Effector memory CD4-positive, alpha-beta T cell (primary cell): ENCODE measurements around the gene UBASH3B.

ENCODE experiments used
- DNase-seq, 3 donors: peaks; one replicate each; pipeline ENCODE4 v3.0.0-alpha.2; 2020
- H3K27ac ChIP-seq: 2 replicates; pipeline ENCODE4 v1.7.0; 2013; ENCODE audit warnings: mild to moderate bottlenecking, low read length, moderate library complexity; ENCODE audit not compliant: insufficient read depth, poor library complexity, severe bottlenecking
- H3K27me3 ChIP-seq: replicated peaks from 2 replicates; pipeline ENCODE4 v1.7.0; 2013; ENCODE audit warnings: mild to moderate bottlenecking, low read length; ENCODE audit not compliant: insufficient read depth, control insufficient read depth, poor library complexity, severe bottlenecking
- H3K36me3 ChIP-seq: 2 replicates; pipeline ENCODE4 v1.7.0; 2013; ENCODE audit warnings: mild to moderate bottlenecking, low read length, moderate library complexity; ENCODE audit not compliant: control insufficient read depth, insufficient read depth
- H3K4me1 ChIP-seq: 2 replicates; pipeline ENCODE4 v1.7.0; 2013; ENCODE audit warnings: low read length, mild to moderate bottlenecking; ENCODE audit not compliant: control insufficient read depth, insufficient read depth, poor library complexity, severe bottlenecking
- H3K4me3 ChIP-seq: 2 replicates; pipeline ENCODE4 v1.7.0; 2013; ENCODE audit warnings: low read length, low read depth, mild to moderate bottlenecking; ENCODE audit not compliant: insufficient read depth, poor library complexity, severe bottlenecking
- H3K9me3 ChIP-seq: 2 replicates; pipeline ENCODE4 v1.7.0; 2013; ENCODE audit warnings: mild to moderate bottlenecking, low read length, moderate library complexity; ENCODE audit not compliant: control insufficient read depth

UBASH3B gene

GRCh38 chr11:122799406-122800105 lies 144.0 kb downstream of the UBASH3B start:
- DNase-seq, result no peak
- H3K9me3 ChIP-seq, result no peaks in the 10 kb centered on the region

GRCh38 chr11:122802876-122803275 lies 147.4 kb downstream of the UBASH3B start:
- H3K4me1 ChIP-seq, result no peaks in the 10 kb centered on the region
- H3K36me3 ChIP-seq, result peaks cover 51% of the 10 kb centered on the region
- H3K4me3 ChIP-seq, result no peak overlapping the region
- no peaks in the 10 kb centered on the region for H3K27me3 ChIP-seq
- no peaks in the 10 kb centered on the region for H3K9me3 ChIP-seq
- H3K27ac ChIP-seq, result no peak overlapping the region
- DNase-seq, result no peak

More at GRCh38 chr11:122799406-122800105, 144.0 kb downstream of the UBASH3B start:
- no peaks in the 10 kb centered on the region for H3K4me1 ChIP-seq
- H3K27ac ChIP-seq, result no peak overlapping the region
- no peaks in the 10 kb centered on the region for H3K27me3 ChIP-seq
- no peak overlapping the region for H3K4me3 ChIP-seq
- H3K36me3 ChIP-seq, result peaks cover 70% of the 10 kb centered on the region

- H3K27me3 ChIP-seq, result no peaks in the 10 kb centered on the region
- H3K27ac ChIP-seq, result no peak overlapping the region
- peaks cover 51% of the 10 kb centered on the region for H3K36me3 ChIP-seq
- no peaks in the 10 kb centered on the region for H3K9me3 ChIP-seq
- H3K4me1 ChIP-seq, result no peaks in the 10 kb centered on the region
- no peak for DNase-seq
- H3K4me3 ChIP-seq, result no peak overlapping the region
Observed at GRCh38 chr11:122803306-122803705, 147.8 kb downstream of the UBASH3B start.

GRCh38 chr11:122803716-122804115 lies 148.2 kb downstream of the UBASH3B start:
- no peak for DNase-seq
- Histone ChIP-seq H3K9me3 (no peaks in the 10 kb centered on the region), H3K36me3 (peaks cover 48% of the 10 kb centered on the region), H3K27ac (no peak overlapping the region), H3K4me3 (no peak overlapping the region), H3K4me1 (no peaks in the 10 kb centered on the region), H3K27me3 (no peaks in the 10 kb centered on the region)

GRCh38 chr11:122804161-122804560 lies 148.6 kb downstream of the UBASH3B start:
- H3K9me3 ChIP-seq, result no peaks in the 10 kb centered on the region
- H3K4me3 ChIP-seq, result no peak overlapping the region
- H3K27ac ChIP-seq, result no peak overlapping the region
- no peaks in the 10 kb centered on the region for H3K27me3 ChIP-seq
- no peak for DNase-seq
- no peaks in the 10 kb centered on the region for H3K4me1 ChIP-seq
- H3K36me3 ChIP-seq, result peaks cover 45% of the 10 kb centered on the region

GRCh38 chr11:122804796-122805195 lies 149.3 kb downstream of the UBASH3B start:
- H3K27ac ChIP-seq, result no peak overlapping the region
- peaks cover 40% of the 10 kb centered on the region for H3K36me3 ChIP-seq
- no peaks in the 10 kb centered on the region for H3K4me1 ChIP-seq
- H3K4me3 ChIP-seq, result no peak overlapping the region
- no peak for DNase-seq
- no peaks in the 10 kb centered on the region for H3K9me3 ChIP-seq
- H3K27me3 ChIP-seq, result no peaks in the 10 kb centered on the region

- Histone ChIP-seq H3K27ac (no peak overlapping the region), H3K27me3 (no peaks in the 10 kb centered on the region), H3K4me1 (no peaks in the 10 kb centered on the region), H3K9me3 (no peaks in the 10 kb centered on the region), H3K36me3 (peaks cover 31% of the 10 kb centered on the region), H3K4me3 (no peak overlapping the region)
- no peak for DNase-seq
Observed at GRCh38 chr11:122807731-122808477, 152.4 kb downstream of the UBASH3B start.

- Histone ChIP-seq H3K4me3 (no peak overlapping the region), H3K36me3 (peaks cover 26% of the 10 kb centered on the region), H3K27ac (no peak overlapping the region), H3K27me3 (no peaks in the 10 kb centered on the region), H3K4me1 (no peaks in the 10 kb centered on the region), H3K9me3 (no peaks in the 10 kb centered on the region)
- no peak for DNase-seq
Observed at GRCh38 chr11:122808478-122808869, 153.0 kb downstream of the UBASH3B start.

- H3K4me3 ChIP-seq, result no peak overlapping the region
- H3K4me1 ChIP-seq, result no peaks in the 10 kb centered on the region
- no peaks in the 10 kb centered on the region for H3K27me3 ChIP-seq
- H3K36me3 ChIP-seq, result peaks cover 15% of the 10 kb centered on the region
- DNase-seq, result no peak
- no peaks in the 10 kb centered on the region for H3K9me3 ChIP-seq
- H3K27ac ChIP-seq, result no peak overlapping the region
Observed at GRCh38 chr11:122809866-122810265, 154.3 kb downstream of the UBASH3B start.

GRCh38 chr11:122811721-122812120 lies 156.2 kb downstream of the UBASH3B start:
- no peaks in the 10 kb centered on the region for H3K27me3 ChIP-seq
- H3K4me1 ChIP-seq, result no peaks in the 10 kb centered on the region
- H3K9me3 ChIP-seq, result no peaks in the 10 kb centered on the region
- peaks cover 15% of the 10 kb centered on the region for H3K36me3 ChIP-seq
- H3K4me3 ChIP-seq, result no peak overlapping the region
- no peak for DNase-seq
- no peak overlapping the region for H3K27ac ChIP-seq
